Coronary artery (tissue), 2 donors: ENCODE results near the gene CCDC191.

Experiments
- DNase-seq: peaks from one replicate; pipeline ENCODE4 v3.0.0-alpha.2; 2017; ENCODE audit warnings: low spot score
- H3K27ac ChIP-seq, 2 donors: fragments of 200-600 bp; sonication (generic); one replicate each; pipeline ENCODE4 v1.5.1; 2016 to 2019
- H3K4me3 ChIP-seq: fragments of 200-600 bp; sonication (generic); 2 replicates; pipeline ENCODE4 v1.5.1; 2016; ENCODE audit warnings: mild to moderate bottlenecking, moderate library complexity
- TF ChIP-seq, protein P1 (sequence below): fragments of 200-600 bp; sonication (generic); IDR thresholded peaks from one replicate; pipeline ENCODE4 v1.5.1; 2019; ENCODE audit warnings: antibody characterized with exemption

Gene CCDC191

GRCh38 chr3:114033721-114034120 lies 22.6 kb downstream of the CCDC191 start:
- TF ChIP-seq, protein P1, sequence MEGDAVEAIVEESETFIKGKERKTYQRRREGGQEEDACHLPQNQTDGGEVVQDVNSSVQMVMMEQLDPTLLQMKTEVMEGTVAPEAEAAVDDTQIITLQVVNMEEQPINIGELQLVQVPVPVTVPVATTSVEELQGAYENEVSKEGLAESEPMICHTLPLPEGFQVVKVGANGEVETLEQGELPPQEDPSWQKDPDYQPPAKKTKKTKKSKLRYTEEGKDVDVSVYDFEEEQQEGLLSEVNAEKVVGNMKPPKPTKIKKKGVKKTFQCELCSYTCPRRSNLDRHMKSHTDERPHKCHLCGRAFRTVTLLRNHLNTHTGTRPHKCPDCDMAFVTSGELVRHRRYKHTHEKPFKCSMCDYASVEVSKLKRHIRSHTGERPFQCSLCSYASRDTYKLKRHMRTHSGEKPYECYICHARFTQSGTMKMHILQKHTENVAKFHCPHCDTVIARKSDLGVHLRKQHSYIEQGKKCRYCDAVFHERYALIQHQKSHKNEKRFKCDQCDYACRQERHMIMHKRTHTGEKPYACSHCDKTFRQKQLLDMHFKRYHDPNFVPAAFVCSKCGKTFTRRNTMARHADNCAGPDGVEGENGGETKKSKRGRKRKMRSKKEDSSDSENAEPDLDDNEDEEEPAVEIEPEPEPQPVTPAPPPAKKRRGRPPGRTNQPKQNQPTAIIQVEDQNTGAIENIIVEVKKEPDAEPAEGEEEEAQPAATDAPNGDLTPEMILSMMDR, result no peak
- DNase-seq, result no peak
- no peak overlapping the region for H3K27ac ChIP-seq
- H3K4me3 ChIP-seq, result no peak overlapping the region

- DNase-seq, result no peak
- TF ChIP-seq, protein P1, result no peak
- Histone ChIP-seq H3K27ac (no peak overlapping the region), H3K4me3 (no peak overlapping the region)
Measured at GRCh38 chr3:114026331-114026730, 30.0 kb downstream of the CCDC191 start.

DNA sequence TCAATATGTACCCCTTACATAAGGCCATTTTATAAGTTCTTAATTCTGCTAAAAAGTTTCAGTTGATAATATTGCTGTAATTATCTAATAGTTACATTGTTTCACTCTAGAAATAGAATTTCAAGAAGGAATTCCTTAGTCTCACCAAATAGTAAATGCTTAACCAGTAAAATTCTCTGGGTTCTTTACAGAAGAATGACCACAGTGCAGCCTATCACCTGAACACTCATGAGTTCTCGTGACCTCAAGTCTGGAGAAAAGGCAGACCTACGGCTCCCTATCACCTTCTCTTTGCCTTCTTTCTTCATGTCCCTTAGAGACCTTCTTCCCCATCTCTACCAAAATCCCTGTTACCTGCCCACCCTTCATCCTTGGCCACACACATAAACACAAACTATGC lies 30.9 kb downstream of the CCDC191 start:
- H3K27ac ChIP-seq, result no peak overlapping the region
- no peak for DNase-seq
- no peak overlapping the region for H3K4me3 ChIP-seq
- TF ChIP-seq, protein P1, result no peak

GRCh38 chr3:114022145-114022802 lies 34.1 kb downstream of the CCDC191 start:
- Histone ChIP-seq H3K27ac (no peak overlapping the region), H3K4me3 (no peak overlapping the region)
- no peak for DNase-seq
- TF ChIP-seq, protein P1, result no peak

- TF ChIP-seq, protein P1, result no peak
- H3K4me3 ChIP-seq, result no peak overlapping the region
- H3K27ac ChIP-seq, result no peak overlapping the region
- DNase-seq, result no peak
Measured at GRCh38 chr3:114020907-114021306, 35.4 kb downstream of the CCDC191 start.

DNA sequence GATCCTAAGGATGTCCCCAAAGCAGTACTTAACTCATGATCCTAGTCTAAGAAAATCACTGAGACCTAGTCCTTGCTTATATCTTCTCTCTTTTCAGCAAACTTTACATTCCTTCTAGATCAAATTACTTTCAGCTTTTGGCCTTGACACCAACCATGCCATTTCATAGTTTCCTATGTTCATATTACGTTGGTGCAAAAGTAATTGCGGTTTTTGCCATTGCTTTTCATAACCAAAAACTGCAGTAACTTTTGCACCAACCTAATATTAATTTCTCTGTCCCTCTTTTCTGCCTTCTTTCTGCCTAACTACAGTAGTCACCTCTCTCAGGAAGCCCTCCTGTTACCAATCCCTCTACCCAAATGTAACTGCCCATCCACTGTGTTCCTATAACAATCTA lies 36.8 kb downstream of the CCDC191 start:
- H3K4me3 ChIP-seq, result no peak overlapping the region
- TF ChIP-seq, protein P1, result no peak
- no peak for DNase-seq
- no peak overlapping the region for H3K27ac ChIP-seq

- no peak overlapping the region for H3K27ac ChIP-seq
- no peak for DNase-seq
- no peak overlapping the region for H3K4me3 ChIP-seq
- TF ChIP-seq, protein P1, result no peak
Measured at GRCh38 chr3:114014211-114014610, 42.1 kb downstream of the CCDC191 start.
